ENCODE measurements around the gene GANAB.

DNA sequence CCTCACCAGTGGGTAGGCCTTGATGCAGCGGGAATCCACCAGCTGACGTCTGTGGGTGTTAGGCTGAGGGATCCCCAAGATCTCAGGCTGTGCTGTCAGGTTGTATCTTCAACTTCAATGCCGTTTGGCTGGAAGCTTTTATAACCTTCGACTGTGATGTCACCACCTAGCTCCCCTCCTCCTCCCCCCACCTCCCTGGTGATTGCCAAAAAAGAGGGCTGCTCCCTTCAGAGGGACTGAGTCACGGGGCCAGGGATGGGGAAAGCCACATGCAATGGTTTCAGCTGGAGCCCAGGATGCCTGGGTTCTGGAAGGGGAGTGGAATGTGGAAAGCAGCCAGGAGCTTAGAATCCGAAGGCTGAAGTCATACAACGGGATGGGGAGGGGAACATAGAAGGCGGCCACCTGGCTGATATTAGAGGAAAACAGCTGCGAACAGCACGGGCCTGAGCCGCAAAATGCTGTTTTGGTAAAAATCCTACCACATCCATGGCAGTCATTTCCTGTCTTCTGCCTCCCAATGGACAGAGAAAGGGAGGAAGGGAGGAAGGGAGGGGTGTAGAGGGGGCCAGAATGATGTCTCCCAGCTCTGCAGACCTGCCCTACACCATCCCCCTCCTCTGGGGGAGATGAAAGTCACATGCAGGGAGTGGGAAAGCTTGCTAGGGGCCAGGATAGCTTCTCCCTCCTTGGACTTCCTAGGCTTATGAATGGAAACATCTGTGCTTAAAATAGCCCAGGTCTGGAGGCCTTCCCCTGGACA, 43.2 kb upstream of the GANAB start, which contains the start of gene LRRN4CL:
- TF ChIP-seq POLR2A (IDR thresholded peaks at IDR 0.05; ENCODE audit: low read depth, low read length) (no peak), POLR2AphosphoS5 (IDR thresholded peaks at IDR 0.05; ENCODE audit: low read depth, low read length) (no peak), SPI1 (IDR thresholded peaks at IDR 0.05; ENCODE audit: low read depth, low read length) (no peak), TAF1 (IDR thresholded peaks at IDR 0.05; ENCODE audit: low read depth, low read length) (no peak), PAX5 (IDR thresholded peaks at IDR 0.05; ENCODE audit: insufficient read depth, low read length, severe bottlenecking) (no peak), POU2F2 (IDR thresholded peaks at IDR 0.05; ENCODE audit: low read depth, low read length) (no peak)

Data from GM12891 (cell line).